Transverse colon (tissue), 4 donors: Measurements from ENCODE around the gene MEF2A. TPM values are rescaled to one million over a fixed set of nuclear protein-coding genes. Genes with fewer than 3 reads are reported as not detected.

Source experiments
- DNase-seq: peaks from one replicate; pipeline ENCODE4 v3.0.0-alpha.2; 2019
- H3K27ac ChIP-seq, 4 donors: fragments of 200-600 bp; sonication (generic); 2 replicates each; pipeline ENCODE4 v1.5.1; 2016 to 2018; ENCODE audit warnings: inconsistent platforms in 4 of 4
- H3K27me3 ChIP-seq: fragments of 200-600 bp; sonication (generic); 2 replicates; pipeline ENCODE4 v1.5.1; 2017; ENCODE audit warnings: inconsistent platforms
- H3K36me3 ChIP-seq, 4 donors: fragments of 200-600 bp; sonication (generic); 2 replicates each; pipeline ENCODE4 v1.5.1; 2017 to 2019; ENCODE audit warnings: inconsistent platforms in 4 of 4
- H3K4me1 ChIP-seq, 4 donors: fragments of 200-600 bp; sonication (generic); 2 replicates each; pipeline ENCODE4 v1.5.1; 2017 to 2020; ENCODE audit warnings: inconsistent platforms in 4 of 4
- H3K4me3 ChIP-seq, 4 donors: fragments of 200-600 bp; sonication (generic); 1 replicate in 1 of 4; 2 replicates in 3 of 4; pipeline versions ENCODE4 v1.5.1 to v1.6.1; 2017 to 2019; ENCODE audit warnings: inconsistent platforms in 4 of 4
- H3K9me3 ChIP-seq, 2 donors: fragments of 200-600 bp; sonication (generic); 2 replicates each; pipeline ENCODE4 v1.5.1; 2017 to 2019; ENCODE audit warnings: inconsistent platforms in 2 of 2
- EP300 ChIP-seq: sonication (generic); formaldehyde crosslinking; IDR thresholded peaks from one replicate; pipeline ENCODE4 v1.6.1; 2017; ENCODE audit warnings: antibody characterized with exemption, low read depth
- POLR2A ChIP-seq: fragments of 450-650 bp; IDR thresholded peaks from one replicate; pipeline ENCODE4 v1.6.1; 2016; ENCODE audit warnings: antibody characterized with exemption, mild to moderate bottlenecking, moderate library complexity
- POLR2AphosphoS5 ChIP-seq, 3 donors: sonication (generic); formaldehyde crosslinking; IDR thresholded peaks; one replicate each; pipeline ENCODE4 v1.6.1; 2016; ENCODE audit warnings: antibody characterized with exemption in 3 of 3
- WGBS, 2 donors: methylation state at CpG; one replicate each; pipeline ENCODE4 v1.1.5; 2018; ENCODE audit warnings: low coverage in 1 of 2; 5-methylcytosine and 5-hydroxymethylcytosine counted together
- in situ Hi-C, 4 donors: fragments of 200-750 bp; cut with MboI; loops; one replicate each; pipeline versions ENCODE4 v1.15.0 to v1.15.1; 2017; ENCODE audit warnings: low sequenced_read_pairs in 3 of 4, low pct_ligation_motif_present in 1 of 4, low pct_unique_long_range_greater_than_20kb in 1 of 4
- intact Hi-C: fragments of 100-400 bp; cut with DNase I; formaldehyde crosslinking; loops from one replicate; pipeline ENCODE4 v1.15.1; 2023; ENCODE audit warnings: low total_unique reads
- total RNA-seq, 4 donors: library from RNA; depleted of rRNA; stranded (reverse); fragments of >200 nt; gene quantifications; one replicate each; pipeline ENCODE4 v1.1.0, GENCODE V29; 2016
- TF ChIP-seq, protein P1 (sequence below), 5 experiments: fragments of 200-600 bp in 3 of 5; fragments of 450-650 bp in 2 of 5; sonication (generic) in 3 of 5; IDR thresholded peaks; 1 replicate in 2 of 5; 2 replicates in 3 of 5; pipeline ENCODE4 v1.5.1; 2016 to 2017; ENCODE audit warnings: antibody characterized with exemption in 5 of 5, inconsistent platforms in 3 of 5, mild to moderate bottlenecking in 2 of 5, moderate library complexity in 1 of 5

MEF2A gene
- total RNA-seq, 4 donors from 2014 or later: 37.4 to 62.5 (median 51.8) TPM

DNA sequence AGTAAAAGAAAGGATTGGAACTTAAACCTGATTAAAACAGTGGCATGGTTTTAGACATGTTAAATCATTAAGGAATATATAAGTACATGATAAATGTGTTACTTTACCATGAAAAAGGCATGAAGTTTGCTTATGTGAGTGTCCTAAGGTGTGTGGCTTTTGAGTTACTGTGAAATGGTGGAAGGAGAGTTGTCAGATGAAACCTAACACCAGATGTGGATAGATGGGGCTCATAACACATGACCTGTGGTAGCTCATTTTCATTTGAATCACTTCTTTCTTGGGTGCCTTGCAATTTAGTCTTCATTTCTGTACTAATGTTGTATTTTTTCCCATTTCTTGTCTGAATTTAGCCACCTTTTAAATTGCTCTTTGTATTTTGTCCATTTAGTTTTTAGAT, 13.0 kb downstream of the MEF2A start:
- Histone ChIP-seq H3K27me3 (no peaks in the 10 kb centered on the region), H3K4me1 (peaks cover 9 to 69% (median 22%) of the 10 kb centered on the region in 4 donors), H3K9me3 (no peaks in the 10 kb centered on the region), H3K4me3 (no peak overlapping the region), H3K36me3 (no peaks in the 10 kb centered on the region), H3K27ac (no peak overlapping the region)
- no peak for DNase-seq
- TF ChIP-seq, protein P1, sequence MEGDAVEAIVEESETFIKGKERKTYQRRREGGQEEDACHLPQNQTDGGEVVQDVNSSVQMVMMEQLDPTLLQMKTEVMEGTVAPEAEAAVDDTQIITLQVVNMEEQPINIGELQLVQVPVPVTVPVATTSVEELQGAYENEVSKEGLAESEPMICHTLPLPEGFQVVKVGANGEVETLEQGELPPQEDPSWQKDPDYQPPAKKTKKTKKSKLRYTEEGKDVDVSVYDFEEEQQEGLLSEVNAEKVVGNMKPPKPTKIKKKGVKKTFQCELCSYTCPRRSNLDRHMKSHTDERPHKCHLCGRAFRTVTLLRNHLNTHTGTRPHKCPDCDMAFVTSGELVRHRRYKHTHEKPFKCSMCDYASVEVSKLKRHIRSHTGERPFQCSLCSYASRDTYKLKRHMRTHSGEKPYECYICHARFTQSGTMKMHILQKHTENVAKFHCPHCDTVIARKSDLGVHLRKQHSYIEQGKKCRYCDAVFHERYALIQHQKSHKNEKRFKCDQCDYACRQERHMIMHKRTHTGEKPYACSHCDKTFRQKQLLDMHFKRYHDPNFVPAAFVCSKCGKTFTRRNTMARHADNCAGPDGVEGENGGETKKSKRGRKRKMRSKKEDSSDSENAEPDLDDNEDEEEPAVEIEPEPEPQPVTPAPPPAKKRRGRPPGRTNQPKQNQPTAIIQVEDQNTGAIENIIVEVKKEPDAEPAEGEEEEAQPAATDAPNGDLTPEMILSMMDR (IDR thresholded peaks at IDR 0.05): no peak
- TF ChIP-seq POLR2AphosphoS5 (IDR thresholded peaks at IDR 0.05): no peak
- intact Hi-C loops: loop anchor here (1.0 kb wide), 1 partner anchor 79 kb away; no protein-coding TSS in a partner anchor
- in situ Hi-C loops: no loop called here

DNA sequence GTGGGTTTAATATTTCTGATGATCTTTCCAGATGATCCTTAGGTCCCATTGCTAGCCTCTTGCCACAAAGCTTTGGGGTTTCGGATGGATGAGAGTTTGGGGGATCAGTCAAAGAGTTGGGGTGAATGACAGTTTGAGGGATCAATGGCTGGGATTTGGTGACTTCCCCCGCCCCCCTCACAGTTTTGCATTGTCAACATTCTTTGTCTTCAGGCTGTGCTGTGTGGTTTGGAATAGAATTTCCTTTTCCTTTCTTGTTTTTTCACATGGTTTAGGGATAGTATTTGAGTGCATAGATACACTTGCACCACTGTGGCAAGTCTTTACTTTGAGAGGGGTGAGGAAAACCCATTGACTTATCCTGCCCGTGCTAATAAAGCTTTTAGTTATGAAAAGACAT, 14.3 kb downstream of the MEF2A start:
- H3K9me3 ChIP-seq: no peaks in the 10 kb centered on the region
- in situ Hi-C loops: no loop called here

DNA sequence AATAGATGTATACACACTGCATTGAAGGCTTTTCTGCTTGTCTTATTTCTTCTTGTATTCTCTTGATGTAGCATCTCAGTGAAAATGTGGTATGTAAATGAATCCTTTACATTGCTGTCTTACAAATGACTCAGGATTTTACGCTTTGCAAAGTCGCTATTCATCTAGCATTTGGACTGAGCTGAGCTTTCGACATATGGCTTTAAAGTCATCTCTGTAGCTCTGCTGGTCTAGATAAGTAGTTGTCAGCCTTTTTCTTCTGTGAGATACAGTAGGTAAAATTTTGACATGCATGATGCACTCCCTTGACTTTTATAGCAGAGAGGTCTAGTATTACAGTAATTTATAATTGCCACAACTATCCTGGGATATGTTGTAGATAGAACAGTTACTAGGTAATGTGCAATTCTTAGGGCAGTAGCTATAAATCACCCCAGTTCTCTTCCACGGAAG, 16.8 kb downstream of the MEF2A start:
- Histone ChIP-seq H3K27ac (no peak overlapping the region), H3K9me3 (peaks cover 0 to 10% of the 10 kb centered on the region in 2 donors), H3K4me1 (peaks cover 3 to 53% (median 15%) of the 10 kb centered on the region in 4 donors), H3K4me3 (no peak overlapping the region), H3K27me3 (no peaks in the 10 kb centered on the region), H3K36me3 (peaks cover 0 to 7% (median 0%) of the 10 kb centered on the region in 4 donors)
- DNase-seq: no peak
- in situ Hi-C loops: no loop called here
- TF ChIP-seq EP300 (no peak), POLR2A (no peak), POLR2AphosphoS5 (IDR thresholded peaks at IDR 0.05) (no peak)
- TF ChIP-seq, protein P1 (IDR thresholded peaks at IDR 0.05): no peak
- WGBS, 2 donors: 73 to 78% methylated on average over 3 to 4 of the region's 4 CpGs
- intact Hi-C loops: no loop called here

More for the DNA sequence above, 14.3 kb downstream of the MEF2A start:
- WGBS, 2 donors: 71 to 90% methylated on average over 1 to 3 of the region's 3 CpGs
- Histone ChIP-seq H3K27me3 (no peaks in the 10 kb centered on the region), H3K27ac (no peak overlapping the region), H3K4me3 (no peak overlapping the region), H3K4me1 (peaks cover 3 to 59% (median 15%) of the 10 kb centered on the region in 4 donors), H3K36me3 (no peaks in the 10 kb centered on the region)
- TF ChIP-seq EP300 (no peak), POLR2AphosphoS5 (IDR thresholded peaks at IDR 0.05) (no peak), POLR2A (no peak)
- TF ChIP-seq, protein P1 (IDR thresholded peaks at IDR 0.05): no peak
- DNase-seq: no peak
- intact Hi-C loops: no loop called here

DNA sequence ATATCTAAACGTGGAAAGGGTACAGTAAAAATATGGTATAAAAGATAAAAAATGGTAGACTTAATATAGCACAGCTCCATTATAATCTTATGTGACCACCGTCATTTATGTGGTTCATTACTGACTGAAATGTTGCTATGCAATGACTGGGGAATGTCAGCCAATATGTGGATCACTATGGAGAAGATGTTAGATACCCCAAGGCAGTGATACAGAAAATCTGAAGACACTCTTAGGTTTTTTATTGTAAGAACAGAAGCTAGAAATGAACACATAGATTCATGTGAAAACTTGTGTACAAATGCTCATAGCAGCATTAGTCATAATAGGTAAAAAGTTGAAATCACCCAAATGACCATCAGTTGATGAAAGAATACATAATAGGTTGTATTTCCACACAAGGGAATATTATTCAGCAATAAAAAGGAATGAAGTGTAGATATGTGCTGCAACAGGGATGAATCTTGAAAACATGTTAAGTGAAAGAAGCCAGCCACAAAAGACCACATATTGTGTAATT, 18.4 kb downstream of the MEF2A start:
- intact Hi-C loops: no loop called here
- H3K4me3 ChIP-seq: no peak overlapping the region
- WGBS, 2 donors: 81 to 89% methylated on average over 2 of the region's 2 CpGs
- in situ Hi-C loops: no loop called here
- peaks cover 0 to 10% of the 10 kb centered on the region in 2 donors for H3K9me3 ChIP-seq
- no peak for TF ChIP-seq EP300
- TF ChIP-seq, protein P1 (IDR thresholded peaks at IDR 0.05): no peak
- no peak for TF ChIP-seq POLR2A
- TF ChIP-seq POLR2AphosphoS5 (IDR thresholded peaks at IDR 0.05): no peak
- H3K27me3 ChIP-seq: no peaks in the 10 kb centered on the region
- no peak overlapping the region for H3K27ac ChIP-seq
- peaks cover 3 to 38% (median 14%) of the 10 kb centered on the region in 4 donors for H3K4me1 ChIP-seq
- DNase-seq: no peak
- peaks cover 0 to 7% (median 0%) of the 10 kb centered on the region in 4 donors for H3K36me3 ChIP-seq
